CD1c-positive myeloid dendritic cell (primary cell): ENCODE results near the gene AZIN2.
A peak's percentile ranks its signal among the peaks of the same experiment; 100 is the strongest.
"Not testable (repeated sequence)": the region's sequence is repeated elsewhere in the genome, so short reads cannot be mapped to it uniquely, and the experiment has no call there.

ENCODE experiments used
- DNase-seq: peaks from one replicate; pipeline ENCODE4 v3.0.0-alpha.2; 2016; ENCODE audit errors: extremely low spot score

Gene AZIN2

GRCh38 chr1:33094971-33095604 lies 14.1 kb downstream of the AZIN2 start:
- DNase-seq: peak; percentile 50

GRCh38 chr1:33096363-33097005 lies 15.5 kb downstream of the AZIN2 start:
- DNase-seq: no peak

- DNase-seq: no peak
These were observed 16.2 kb downstream of the AZIN2 start for GRCh38 chr1:33097137-33097611.

DNA sequence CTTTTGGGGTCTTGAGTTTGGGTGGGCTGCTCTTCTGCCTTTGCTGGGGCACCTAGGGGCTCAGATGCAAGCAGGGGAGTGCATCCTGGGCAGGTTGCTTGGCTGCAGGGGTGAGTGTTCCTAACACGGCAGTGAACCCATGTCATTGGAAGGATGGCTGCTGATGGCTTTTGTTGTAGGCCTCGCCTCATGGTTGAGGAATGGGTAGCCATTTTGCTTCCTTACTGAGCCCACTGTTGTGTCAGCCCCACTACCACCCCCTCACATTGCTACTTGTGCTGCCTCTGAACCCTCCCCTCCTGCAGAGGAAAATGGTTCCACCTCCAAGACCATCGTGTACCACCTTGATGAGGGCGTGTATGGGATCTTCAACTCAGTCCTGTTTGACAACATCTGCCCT lies 16.8 kb downstream of the AZIN2 start:
- DNase-seq: no peak

DNA sequence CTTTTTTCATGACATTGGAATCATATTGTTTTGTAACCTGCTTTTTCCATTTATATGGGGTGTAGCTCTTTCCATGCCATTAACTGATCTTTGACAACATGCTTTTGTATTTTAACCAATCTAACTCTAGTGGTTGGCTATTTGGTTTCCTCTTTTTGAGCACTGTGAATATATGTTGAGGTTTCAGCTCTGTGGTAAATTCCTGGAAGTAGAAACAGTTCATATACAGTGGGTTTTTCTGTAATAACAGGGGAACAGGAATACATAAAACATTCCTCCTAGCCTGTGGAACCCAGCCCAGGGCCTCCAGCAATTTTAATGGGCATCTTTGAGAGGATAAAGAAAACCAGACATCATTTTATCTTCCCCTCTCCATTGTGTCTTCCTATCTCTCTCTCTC lies 17.4 kb downstream of the AZIN2 start:
- no peak for DNase-seq

- peak; percentile 29 for DNase-seq
These were observed 18.6 kb downstream of the AZIN2 start for GRCh38 chr1:33099290-33100118.

DNA sequence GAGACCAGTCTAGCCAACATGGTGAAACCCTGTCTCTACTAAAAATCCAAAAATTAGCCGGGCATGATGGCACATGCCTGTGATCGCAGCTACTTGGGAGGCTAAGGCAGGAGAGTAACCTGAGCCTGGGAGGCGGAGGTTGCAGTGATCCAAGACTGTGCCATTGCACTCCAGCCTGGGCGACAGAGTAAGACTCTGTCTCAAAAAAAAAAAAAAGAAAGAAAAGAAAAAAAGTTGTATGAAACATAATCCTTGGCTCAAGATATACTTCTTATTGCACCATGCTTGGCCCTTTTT lies 19.1 kb downstream of the AZIN2 start:
- not testable (repeated sequence) for DNase-seq

DNA sequence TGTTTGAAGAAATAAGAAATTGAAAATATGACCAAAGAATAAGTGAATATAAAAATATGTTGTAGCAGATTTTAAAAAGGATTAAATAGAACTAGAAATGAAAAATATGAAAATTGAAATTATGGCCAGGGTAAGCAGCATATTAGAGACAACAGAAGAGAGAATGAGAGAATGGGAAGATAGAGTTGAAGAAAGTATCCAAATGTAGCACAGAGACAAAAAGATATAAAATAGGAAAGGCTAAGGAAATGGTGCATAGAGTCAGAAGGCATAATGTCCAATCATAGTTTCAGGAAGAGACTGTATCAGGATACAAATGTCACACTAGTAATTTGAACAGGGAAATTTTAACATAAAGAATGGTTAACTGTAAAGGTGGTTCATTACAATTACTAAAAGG lies 29.5 kb downstream of the AZIN2 start:
- DNase-seq: no peak

DNA sequence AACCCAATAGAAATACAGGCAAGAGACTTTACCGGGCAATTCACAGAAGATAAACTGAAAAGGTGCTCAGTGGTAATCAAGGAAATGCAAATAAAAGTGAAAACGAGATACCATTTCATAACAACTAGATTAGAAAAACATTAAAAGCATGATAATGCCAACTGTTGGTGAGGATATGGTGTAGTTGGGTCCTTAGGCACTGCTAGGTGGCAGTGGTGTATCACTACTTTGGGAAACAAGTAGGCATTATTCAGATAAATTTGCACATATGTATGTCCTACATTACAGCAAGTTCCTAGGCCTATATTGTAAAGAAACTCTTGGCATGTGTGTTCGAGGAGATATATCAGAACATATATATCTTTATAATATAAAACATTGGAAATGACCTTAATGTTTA lies 31.0 kb downstream of the AZIN2 start:
- peak; percentile 10 for DNase-seq

DNA sequence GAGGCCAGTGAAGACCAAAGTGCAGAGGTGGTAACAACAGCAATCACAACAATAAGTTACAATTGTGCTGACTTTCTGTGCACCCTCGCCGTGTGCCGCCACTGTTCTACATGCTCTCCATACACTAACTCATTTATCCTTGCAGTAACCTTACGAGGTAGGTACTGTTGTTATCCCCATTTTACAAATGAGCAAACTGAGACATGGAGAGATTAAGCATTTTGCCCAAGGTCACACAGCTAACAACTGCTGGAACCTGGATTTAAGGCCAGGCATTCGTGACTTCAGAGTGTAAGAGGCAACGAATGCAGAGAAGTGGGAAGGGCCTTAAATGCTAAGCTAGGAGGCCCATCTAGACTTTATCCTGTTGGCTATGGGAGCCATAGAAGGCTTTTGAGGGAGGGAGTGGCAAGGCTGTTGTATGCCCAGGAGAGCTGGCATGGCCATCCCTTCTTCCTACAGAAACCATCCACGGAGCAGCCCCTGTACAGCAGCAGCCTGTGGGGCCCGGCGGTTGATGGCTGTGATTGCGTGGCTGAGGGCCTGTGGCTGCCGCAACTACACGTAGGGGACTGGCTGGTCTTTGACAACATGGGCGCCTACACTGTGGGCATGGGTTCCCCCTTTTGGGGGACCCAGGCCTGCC lies 36.6 kb downstream of the AZIN2 start:
- no peak for DNase-seq

DNA sequence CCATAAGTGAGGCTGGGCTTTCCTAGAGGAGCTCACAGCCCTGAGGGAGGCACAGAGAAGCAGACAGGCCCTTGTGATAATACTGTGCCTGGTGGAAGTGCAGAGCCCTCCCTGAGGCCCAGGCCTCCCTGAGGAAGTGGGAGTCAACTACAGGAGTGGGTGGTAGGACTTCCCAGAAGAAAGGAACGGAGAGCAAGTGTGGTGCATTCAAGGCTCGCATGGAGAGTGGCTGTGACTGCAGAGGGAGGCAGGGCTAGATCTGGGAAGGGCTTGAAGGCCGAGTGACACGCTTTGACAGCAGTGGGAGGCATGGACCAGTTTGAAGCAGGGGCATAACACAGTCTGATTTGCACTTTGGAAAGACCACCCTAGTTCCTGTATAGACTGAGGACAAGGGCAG lies 37.3 kb downstream of the AZIN2 start:
- peak; percentile 21 for DNase-seq

DNA sequence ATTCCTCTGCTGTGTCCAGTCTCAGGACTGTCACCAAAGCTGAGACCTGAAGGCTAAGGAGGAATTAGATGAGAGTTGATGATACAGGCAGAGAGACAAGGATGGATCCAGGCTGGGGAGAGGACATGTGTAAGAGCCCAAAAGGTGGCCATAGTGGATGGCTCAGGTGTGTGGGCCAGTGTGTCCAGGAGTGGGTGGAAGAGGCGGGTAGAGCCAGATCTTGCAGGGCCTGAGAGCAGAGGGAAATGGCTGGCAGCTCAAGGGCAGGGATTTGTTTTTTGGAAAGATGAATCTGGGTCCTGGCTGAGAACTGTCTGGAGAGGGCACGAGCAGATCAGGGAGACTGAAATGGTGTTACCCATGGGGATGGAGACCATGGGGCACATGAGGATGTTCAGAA lies 38.1 kb downstream of the AZIN2 start:
- DNase-seq: no peak

- no peak for DNase-seq
These were observed 38.7 kb downstream of the AZIN2 start for GRCh38 chr1:33119532-33120217.

GRCh38 chr1:33120436-33121231 lies 39.7 kb downstream of the AZIN2 start:
- DNase-seq: no peak

- no peak for DNase-seq
These were observed 40.8 kb downstream of the AZIN2 start for GRCh38 chr1:33121728-33122127.

- DNase-seq: no peak
These were observed 41.7 kb downstream of the AZIN2 start for GRCh38 chr1:33122483-33123178.

DNA sequence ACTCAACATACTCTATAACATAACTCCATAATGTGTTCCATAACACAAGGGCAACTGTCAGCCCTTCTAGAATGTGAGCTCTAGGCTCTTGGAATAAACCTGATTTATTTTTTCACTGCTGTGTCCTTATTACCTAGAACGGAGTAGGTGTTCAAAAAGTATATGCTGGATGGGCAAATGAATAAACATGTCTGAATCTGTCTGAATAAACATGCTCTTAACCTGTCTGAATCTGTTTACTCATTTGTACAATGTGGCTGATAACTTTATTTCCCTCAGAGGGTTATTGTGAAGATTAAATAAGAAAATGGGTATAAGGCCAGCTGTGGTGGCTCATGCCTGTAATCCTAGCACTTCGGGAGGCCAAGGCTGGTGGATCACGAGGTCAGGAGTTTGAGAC lies 42.3 kb downstream of the AZIN2 start:
- no peak for DNase-seq

- DNase-seq: not testable (repeated sequence)
These were observed 43.7 kb downstream of the AZIN2 start for GRCh38 chr1:33124647-33125046.

DNA sequence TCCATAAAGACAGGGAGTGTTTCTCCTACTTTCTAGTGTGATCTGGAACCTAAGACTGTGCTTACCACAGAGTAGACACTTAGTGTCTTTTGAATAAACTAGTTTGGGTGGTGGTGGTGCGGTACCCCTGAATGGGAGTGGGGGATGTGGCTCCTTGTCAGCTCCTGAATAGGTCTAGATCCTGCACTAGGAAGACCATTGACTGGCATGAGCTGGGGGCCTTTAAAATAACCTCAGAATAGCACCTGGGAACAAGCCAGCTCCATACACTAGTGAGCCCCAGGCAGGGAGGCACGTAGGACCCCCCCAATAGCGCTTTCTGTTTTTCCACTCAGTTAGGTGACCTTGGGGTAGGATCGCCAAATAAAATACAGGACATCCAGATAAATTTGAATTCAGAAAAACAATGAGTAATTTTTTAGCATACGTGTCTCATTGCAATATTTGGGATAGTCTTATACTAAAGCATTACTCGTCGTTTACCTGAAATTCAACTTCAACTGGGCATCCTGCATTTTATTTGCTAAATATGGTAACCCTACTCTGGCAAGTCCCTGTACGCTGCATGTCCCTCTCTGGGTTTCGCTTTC lies 45.6 kb downstream of the AZIN2 start:
- no peak for DNase-seq
